WTC11 (cell line): ENCODE data around the gene LRRC61. TPM values are rescaled to one million over a fixed set of nuclear protein-coding genes. Genes with fewer than 3 reads are reported as not detected.
"Not testable (repeated sequence)": the region's sequence is repeated elsewhere in the genome, so short reads cannot be mapped to it uniquely, and the experiment has no call there.

Experiments
- ATAC-seq: fragments of 200-7000 bp; cut with Tn5 transposase; 2 replicates; pipeline ENCODE4 v1.10.0; 2021; ENCODE audit warnings: mild to moderate bottlenecking, moderate library complexity
- CTCF ChIA-PET: fragments of 300-600 bp; sonication (Branson Sonifier 250); formaldehyde crosslinking; loops from one replicate; lab custom pipeline; 2021; ENCODE audit warnings: antibody characterized with exemption; lab: Charles Lee
- POLR2A ChIA-PET: fragments of 350-600 bp; sonication (Branson Sonifier 250); formaldehyde crosslinking; loops from one replicate; lab custom pipeline; 2021; ENCODE audit warnings: antibody characterized with exemption; lab: Charles Lee
- DNase-seq: peaks from one replicate; pipeline ENCODE4 v3.0.0; 2021; ENCODE audit warnings: low spot score
- H3K27ac Mint-ChIP-seq: 2 replicates; pipeline ENCODE4 v1.8.0; 2021; ENCODE audit warnings: mixed read lengths
- H3K27me3 Mint-ChIP-seq: 2 replicates; pipeline ENCODE4 v1.8.0; 2021; ENCODE audit warnings: low read depth, mild to moderate bottlenecking, moderate library complexity, mixed read lengths
- H3K36me3 Mint-ChIP-seq: 2 replicates; pipeline ENCODE4 v1.8.0; 2021; ENCODE audit warnings: mixed read lengths
- H3K4me1 Mint-ChIP-seq: 2 replicates; pipeline ENCODE4 v1.8.0; 2022; ENCODE audit warnings: mixed read lengths
- H3K4me3 Mint-ChIP-seq: 2 replicates; pipeline ENCODE4 v1.8.0; 2021; ENCODE audit warnings: mild to moderate bottlenecking, moderate library complexity, mixed read lengths
- H3K9me3 Mint-ChIP-seq: 2 replicates; pipeline ENCODE4 v1.8.0; 2021; ENCODE audit warnings: mixed read lengths
- CBFB ChIP-seq: sonication (generic); formaldehyde crosslinking; IDR thresholded peaks from 2 replicates; pipeline ENCODE4 v1.8.1; 2022; ENCODE audit warnings: mild to moderate bottlenecking, low read depth, missing genetic modification reagents
- EMX1 ChIP-seq: fragments of 250-450 bp; sonication (Bioruptor Pico); IDR thresholded peaks from 2 replicates; pipeline ENCODE4 v1.8.0; 2021; ENCODE audit warnings: mild to moderate bottlenecking
- ETV6 ChIP-seq: sonication (generic); formaldehyde crosslinking; IDR thresholded peaks from 2 replicates; pipeline ENCODE4 v1.8.1; 2022; ENCODE audit warnings: mild to moderate bottlenecking, missing genetic modification reagents
- FOXP4 ChIP-seq: sonication (generic); formaldehyde crosslinking; IDR thresholded peaks from 2 replicates; pipeline ENCODE4 v1.8.0; 2022; ENCODE audit warnings: mild to moderate bottlenecking, missing genetic modification reagents
- GABPB1 ChIP-seq: sonication (generic); formaldehyde crosslinking; IDR thresholded peaks from 2 replicates; pipeline ENCODE4 v1.8.1; 2023; ENCODE audit warnings: mild to moderate bottlenecking, missing genetic modification reagents
- GTF2I ChIP-seq: fragments of 250-450 bp; sonication (Bioruptor Pico); conservative IDR thresholded peaks from 2 replicates; pipeline ENCODE4 v1.4.0; 2021; ENCODE audit warnings: mild to moderate bottlenecking
- MAX ChIP-seq: sonication (generic); formaldehyde crosslinking; IDR thresholded peaks from 2 replicates; pipeline ENCODE4 v1.8.0; 2022; ENCODE audit warnings: mild to moderate bottlenecking, missing genetic modification reagents
- MXD4 ChIP-seq: fragments of 250-450 bp; sonication (Bioruptor Pico); IDR thresholded peaks from 2 replicates; pipeline ENCODE4 v1.8.0; 2021; ENCODE audit warnings: mild to moderate bottlenecking, moderate library complexity, borderline replicate concordance
- SMAD4 ChIP-seq: sonication (generic); formaldehyde crosslinking; IDR thresholded peaks from 2 replicates; pipeline ENCODE4 v1.8.0; 2022; ENCODE audit warnings: mild to moderate bottlenecking, missing genetic modification reagents
- ZNF416 ChIP-seq: fragments of 250-450 bp; sonication (Bioruptor Pico); IDR thresholded peaks from 2 replicates; pipeline ENCODE4 v1.9.0; 2021; ENCODE audit warnings: mild to moderate bottlenecking, inconsistent platforms
- total RNA-seq: library from RNA; stranded (reverse); gene quantifications from 3 replicates; pipeline ENCODE4 v1.2.3, GENCODE V29; 2021

Gene LRRC61
- total RNA-seq, 1 experiment from 2014 or later = 27.7 TPM

- TF ChIP-seq MAX (CRISPR knock-in tag) (peak; percentile 48; the same call in 1 of the 2 replicates), ZNF416 (CRISPR knock-in tag) (no peak), GTF2I (CRISPR knock-in tag) (peak; percentile 67; the same call in 1 of the 2 replicates), SMAD4 (CRISPR knock-in tag) (no peak)
Measured at GRCh38 chr7:150383710-150384397, 60.7 kb downstream of the LRRC61 start (continued).

GRCh38 chr7:150384406-150385301 is 61.5 kb downstream of the LRRC61 start:
- Mint-ChIP-seq H3K9me3 (no peaks in the 10 kb centered on the region), H3K27me3 (no peaks in the 10 kb centered on the region)
- CTCF ChIA-PET = interaction anchor here (0.7 to 5.1 kb wide), 14 partner anchors 10 to 64 kb away, joined by 3 to 33 read pairs (median 4); a partner anchor contains a TSS
- 0 out of 2 replicates have a peak, but pooled peaks have one; percentile 17 for TF ChIP-seq ETV6 (CRISPR knock-in tag)
- TF ChIP-seq CBFB = no peak
- no peak for TF ChIP-seq GABPB1 (CRISPR knock-in tag)
- no peak for TF ChIP-seq FOXP4 (CRISPR knock-in tag)
- TF ChIP-seq, all 79 proteins: peak for 1
- peak; percentile 11 for DNase-seq
- H3K36me3 Mint-ChIP-seq = peaks cover 20% of the 10 kb centered on the region
- peaks cover 79% of the 10 kb centered on the region for H3K4me1 Mint-ChIP-seq
- peak overlapping the region; percentile 97 for H3K27ac Mint-ChIP-seq
- H3K4me3 Mint-ChIP-seq = peak overlapping the region; percentile 45
- POLR2A ChIA-PET = interaction anchor here (0.7 to 3.1 kb wide), 10 partner anchors 9 to 47 kb away, joined by 3 to 50 read pairs (median 5); partner anchors contain the start of gene REPIN1
- no peak for ATAC-seq

- DNase-seq = peak; percentile 8
- ChIA-PET CTCF (interaction anchor here (0.7 to 5.1 kb wide), 4 partner anchors 17 to 49 kb away, joined by 3 to 33 read pairs (median 3); no protein-coding TSS in a partner anchor), POLR2A (interaction anchor here (0.6 to 3.1 kb wide), 2 partner anchors 19 to 30 kb away, joined by 5 to 50 read pairs; a partner anchor contains a TSS)
- Mint-ChIP-seq H3K9me3 (no peaks in the 10 kb centered on the region), H3K4me1 (peaks cover 72% of the 10 kb centered on the region), H3K36me3 (peaks cover 25% of the 10 kb centered on the region), H3K4me3 (peak overlapping the region; percentile 18; the same call in 1 of the 2 replicates), H3K27me3 (no peaks in the 10 kb centered on the region), H3K27ac (peak overlapping the region; percentile 91)
- no peak for TF ChIP-seq MXD4 (CRISPR knock-in tag)
- no peak for TF ChIP-seq EMX1 (CRISPR knock-in tag)
- no peak for ATAC-seq
Measured at GRCh38 chr7:150385302-150385723, 62.2 kb downstream of the LRRC61 start.

- Mint-ChIP-seq H3K36me3 (peaks cover 31% of the 10 kb centered on the region), H3K4me1 (peaks cover 69% of the 10 kb centered on the region), H3K27ac (peak overlapping the region; percentile 91)
- not testable (repeated sequence) for H3K27me3 Mint-ChIP-seq, ATAC-seq, H3K4me3 Mint-ChIP-seq, H3K9me3 Mint-ChIP-seq, DNase-seq
- CTCF ChIA-PET = interaction anchor here (1.1 to 5.1 kb wide), 2 partner anchors 17 to 25 kb away, joined by 3 to 33 read pairs; no protein-coding TSS in a partner anchor
- POLR2A ChIA-PET = interaction anchor here (0.6 to 3.1 kb wide), 3 partner anchors 14 to 31 kb away, joined by 3 to 50 read pairs (median 5); a partner anchor contains a TSS
Measured at GRCh38 chr7:150385884-150386283, 62.7 kb downstream of the LRRC61 start.

Other genes with a start within 250 kb of the LRRC61 start
- 0.96 to 1.5 TPM (median 1.4 TPM) in 3 replicates for gene ACTR3C, start 190 bp downstream of the LRRC61 start, total RNA-seq
- gene RARRES2, start 18.3 kb downstream of the LRRC61 start, total RNA-seq = 193 to 230 TPM (median 197 TPM) in 3 replicates
- 105 to 130 TPM (median 112 TPM) in 3 replicates for gene REPIN1, start 45.5 kb downstream of the LRRC61 start, total RNA-seq
- gene ZNF775, start 56.0 kb downstream of the LRRC61 start, total RNA-seq = 24.1 to 26.6 TPM (median 25.4 TPM) in 3 replicates
- 0.09 to 0.18 TPM (median 0.09 TPM) in 3 replicates for gene GIMAP8, start 127.3 kb downstream of the LRRC61 start, total RNA-seq
- gene GIMAP7, start 191.5 kb downstream of the LRRC61 start, total RNA-seq = 0.37 to 0.48 TPM (median 0.37 TPM) in 3 replicates
- gene GIMAP4, start 244.0 kb downstream of the LRRC61 start, total RNA-seq = 0.28 to 0.39 TPM (median 0.30 TPM) in 3 replicates